ENCODE measurements around the gene CYBC1. TPM values are rescaled to one million over a fixed set of nuclear protein-coding genes. Genes with fewer than 3 reads are reported as not detected.

The CYBC1 gene
- total and polyA plus RNA-seq, 9 of the 15 experiments (the other 6 are each of a cell fraction or from before 2014, with no cell fraction given): 1.3 to 71.8 (median 49.9) TPM

DNA sequence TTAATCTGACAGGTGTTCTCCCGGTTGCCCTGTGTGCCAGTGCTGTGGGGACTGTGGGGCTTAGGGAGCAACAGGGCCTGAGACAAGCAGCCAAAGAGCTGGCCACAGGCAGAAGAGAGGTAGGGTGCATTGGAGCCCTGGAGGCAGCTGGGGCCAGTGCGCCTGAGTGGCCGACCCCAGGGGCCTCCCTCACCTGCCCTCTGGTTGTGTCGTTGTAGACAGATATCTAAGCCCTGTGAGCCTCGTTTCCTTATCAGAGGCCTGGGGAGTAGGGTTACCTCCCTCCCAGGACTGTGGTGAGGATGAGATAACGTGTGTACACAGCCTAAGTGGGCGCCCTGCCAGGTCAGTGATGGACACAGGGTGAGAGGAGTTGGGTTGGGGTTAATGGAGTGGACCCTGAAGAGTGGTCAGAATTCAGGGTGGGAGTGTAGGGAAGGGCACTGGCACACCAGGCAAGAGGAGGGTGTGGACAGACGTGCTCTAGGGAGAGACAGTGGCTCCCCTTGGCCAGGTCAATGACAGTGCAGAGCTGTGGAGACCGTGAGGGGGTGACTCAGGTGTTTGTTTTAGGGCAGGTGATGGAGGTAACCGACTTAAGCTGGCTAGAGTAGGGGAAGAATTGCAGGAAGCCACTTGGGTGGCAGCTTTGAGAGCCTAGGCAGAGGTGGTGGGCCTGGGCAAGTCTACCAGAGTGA, 11.4 kb upstream of the CYBC1 start (continued):
- TF ChIP-seq ETS2 (tag; IDR thresholded peaks at IDR 0.05; ENCODE audit: borderline replicate concordance, poor library complexity, severe bottlenecking) (no peak), SAFB2 (IDR thresholded peaks at IDR 0.05; ENCODE audit: borderline replicate concordance, low read depth, low read length, severe bottlenecking) (no peak), ZNF512 (tag; IDR thresholded peaks at IDR 0.05) (no peak), TARDBP (IDR thresholded peaks at IDR 0.05) (no peak), U2AF2 (optimal IDR thresholded peaks at IDR 0.05; ENCODE audit: low read depth, low read length) (no peak), ZNF436 (CRISPR knock-in tag; IDR thresholded peaks at IDR 0.05) (no peak), BHLHE40 (IDR thresholded peaks at IDR 0.05; ENCODE audit: low read length) (peak; percentile 83), PURB (CRISPR knock-in tag; IDR thresholded peaks at IDR 0.05; ENCODE audit: low read depth) (no peak), RBBP5 (IDR thresholded peaks at IDR 0.05; ENCODE audit: borderline replicate concordance, insufficient read depth, low read length, poor library complexity, severe bottlenecking) (peak; percentile 54), ZNF41 (CRISPR knock-in tag; conservative IDR thresholded peaks at IDR 0.05) (no peak), ZNF324 (CRISPR knock-in tag; IDR thresholded peaks at IDR 0.05) (no peak), ASH1L (IDR thresholded peaks at IDR 0.05; ENCODE audit: borderline replicate concordance, low read depth, partially characterized antibody) (no peak), SRSF1 (IDR thresholded peaks at IDR 0.05; ENCODE audit: low read depth, low read length) (no peak), ZNF785 (CRISPR knock-in tag; IDR thresholded peaks at IDR 0.05) (no peak), ZNF644 (tag; IDR thresholded peaks at IDR 0.05; ENCODE audit: low read depth) (0 out of 2 replicates have a peak, but pooled peaks have one; percentile 59), CEBPZ (IDR thresholded peaks at IDR 0.05; ENCODE audit: borderline replicate concordance, low read depth, low read length) (no peak), HLTF (IDR thresholded peaks at IDR 0.05) (peak; percentile 81; the same call in 1 of the 2 replicates), ZNF699 (CRISPR knock-in tag; IDR thresholded peaks at IDR 0.05; ENCODE audit: insufficient replicate concordance) (no peak), ZNF583 (CRISPR knock-in tag; IDR thresholded peaks at IDR 0.05) (no peak; the same call in 1 of the 2 replicates), SMARCA4 (IDR thresholded peaks at IDR 0.05) (peak; percentile 99), RFX7 (CRISPR knock-in tag; IDR thresholded peaks at IDR 0.05) (no peak), EZH2 (IDR thresholded peaks at IDR 0.05; ENCODE audit: borderline replicate concordance, low read depth, low read length) (no peak), CBX2 (IDR thresholded peaks at IDR 0.05; ENCODE audit: insufficient read depth, low read length, poor library complexity, severe bottlenecking) (no peak)
- TF ChIP-seq, protein P1, sequence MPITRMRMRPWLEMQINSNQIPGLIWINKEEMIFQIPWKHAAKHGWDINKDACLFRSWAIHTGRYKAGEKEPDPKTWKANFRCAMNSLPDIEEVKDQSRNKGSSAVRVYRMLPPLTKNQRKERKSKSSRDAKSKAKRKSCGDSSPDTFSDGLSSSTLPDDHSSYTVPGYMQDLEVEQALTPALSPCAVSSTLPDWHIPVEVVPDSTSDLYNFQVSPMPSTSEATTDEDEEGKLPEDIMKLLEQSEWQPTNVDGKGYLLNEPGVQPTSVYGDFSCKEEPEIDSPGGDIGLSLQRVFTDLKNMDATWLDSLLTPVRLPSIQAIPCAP (CRISPR knock-in tag; IDR thresholded peaks at IDR 0.05; ENCODE audit: borderline replicate concordance): no peak

All from K562 (cell line).